Mesenchymal stem cell (in vitro differentiated cells and primary cell): Measurements from ENCODE around the gene PKD1L1.

Experiments used
- DNase-seq: peaks from one replicate; pipeline ENCODE4 v3.0.0-alpha.2; 2013
- H2AFZ ChIP-seq: one replicate; pipeline ENCODE4 v1.6.1; 2013; ENCODE audit warnings: low read depth, mild to moderate bottlenecking, control low read depth, inconsistent platforms, low read length, moderate library complexity
- H2AK5ac ChIP-seq: 2 replicates; pipeline ENCODE4 v1.6.1; 2013; ENCODE audit warnings: low read length, moderate library complexity, mild to moderate bottlenecking, inconsistent platforms; ENCODE audit not compliant: severe bottlenecking
- H2BK120ac ChIP-seq: one replicate; pipeline ENCODE4 v1.6.1; 2013; ENCODE audit warnings: low read depth, mild to moderate bottlenecking, inconsistent platforms, low read length, moderate library complexity
- H2BK12ac ChIP-seq, 2 experiments: one replicate each; pipeline ENCODE4 v1.6.1; 2013; ENCODE audit warnings: inconsistent platforms in 2 of 2, low read length in 2 of 2, mild to moderate bottlenecking in 2 of 2, moderate library complexity in 2 of 2, control low read depth in 1 of 2
- H2BK15ac ChIP-seq: one replicate; pipeline ENCODE4 v1.6.1; 2013; ENCODE audit warnings: mild to moderate bottlenecking, low read depth, inconsistent platforms; ENCODE audit not compliant: poor library complexity, severe bottlenecking
- H2BK5ac ChIP-seq: 2 replicates; pipeline ENCODE4 v1.6.1; 2013; ENCODE audit warnings: low read depth, mild to moderate bottlenecking, low read length, control low read depth, inconsistent platforms; ENCODE audit not compliant: poor library complexity, severe bottlenecking
- H3K14ac ChIP-seq, 2 experiments: one replicate each; pipeline ENCODE4 v1.6.1; 2013; ENCODE audit warnings: inconsistent platforms in 2 of 2, low read length in 2 of 2, control low read depth in 1 of 2, mild to moderate bottlenecking in 1 of 2, moderate library complexity in 1 of 2
- H3K18ac ChIP-seq, 2 experiments: one replicate each; pipeline ENCODE4 v1.6.1; 2013; ENCODE audit warnings: inconsistent platforms in 2 of 2, low read length in 2 of 2, control low read depth in 1 of 2, low read depth in 1 of 2, mild to moderate bottlenecking in 1 of 2
- H3K23ac ChIP-seq, 2 experiments: one replicate each; pipeline ENCODE4 v1.6.1; 2013; ENCODE audit warnings: inconsistent platforms in 2 of 2, low read length in 2 of 2, mild to moderate bottlenecking in 2 of 2, moderate library complexity in 2 of 2, control low read depth in 1 of 2
- H3K27ac ChIP-seq: 2 replicates; pipeline ENCODE4 v1.5.1; 2013; ENCODE audit warnings: mild to moderate bottlenecking, moderate library complexity, low read length, control low read depth, inconsistent platforms; ENCODE audit not compliant: poor library complexity, severe bottlenecking
- H3K27me3 ChIP-seq, 2 experiments: 2 replicates each; pipeline versions ENCODE4 v1.6.1 to v1.7.0; 2013; ENCODE audit warnings: low read length in 2 of 2, mild to moderate bottlenecking in 2 of 2, moderate library complexity in 2 of 2, control low read depth in 1 of 2, inconsistent platforms in 1 of 2; ENCODE audit not compliant: control insufficient read depth in 1 of 2, insufficient read depth in 1 of 2
- H3K36me3 ChIP-seq, 2 experiments: 2 replicates each; pipeline versions ENCODE4 v1.6.1 to v1.7.0; 2013; ENCODE audit warnings: low read length in 2 of 2, control low read depth in 1 of 2, inconsistent platforms in 1 of 2, low read depth in 1 of 2, mild to moderate bottlenecking in 1 of 2; ENCODE audit not compliant: insufficient read depth in 2 of 2, control insufficient read depth in 1 of 2
- H3K4ac ChIP-seq, 2 experiments: one replicate each; pipeline ENCODE4 v1.6.1; 2013; ENCODE audit warnings: inconsistent platforms in 2 of 2, low read length in 2 of 2, mild to moderate bottlenecking in 2 of 2, moderate library complexity in 2 of 2, control low read depth in 1 of 2, low read depth in 1 of 2
- H3K4me1 ChIP-seq: 2 replicates; pipeline ENCODE4 v1.6.1; 2013; ENCODE audit warnings: low read depth, low read length, control low read depth; ENCODE audit not compliant: control insufficient read depth, insufficient read depth
- H3K4me2 ChIP-seq: 2 replicates; pipeline ENCODE4 v1.6.1; 2013; ENCODE audit warnings: low read length, mild to moderate bottlenecking, inconsistent platforms; ENCODE audit not compliant: poor library complexity, severe bottlenecking
- H3K4me3 ChIP-seq, 2 experiments: 2 replicates each; pipeline versions ENCODE4 v1.5.1 to v1.7.0; 2013; ENCODE audit warnings: low read length in 2 of 2, mild to moderate bottlenecking in 2 of 2, control low read depth in 1 of 2, low read depth in 1 of 2; ENCODE audit not compliant: insufficient read depth in 1 of 2
- H3K79me1 ChIP-seq: replicated peaks from 2 replicates; pipeline ENCODE4 v1.6.1; 2013; ENCODE audit warnings: mild to moderate bottlenecking, control low read depth, low read length, inconsistent platforms; ENCODE audit not compliant: poor library complexity, severe bottlenecking
- H3K9ac ChIP-seq: 2 replicates; pipeline ENCODE4 v1.7.0; 2013; ENCODE audit warnings: mild to moderate bottlenecking, low read length, moderate library complexity
- H3K9me3 ChIP-seq: 2 replicates; pipeline ENCODE4 v1.7.0; 2013; ENCODE audit warnings: mild to moderate bottlenecking, low read length; ENCODE audit not compliant: control insufficient read depth
- H4K8ac ChIP-seq: one replicate; pipeline ENCODE4 v1.6.1; 2013; ENCODE audit warnings: inconsistent platforms, mild to moderate bottlenecking, low read length, moderate library complexity
- H4K91ac ChIP-seq: one replicate; pipeline ENCODE4 v1.6.1; 2013; ENCODE audit warnings: mild to moderate bottlenecking, low read length, inconsistent platforms
- WGBS: methylation state at CpG from one replicate; pipeline ENCODE4 v1.1.7; 2013; ENCODE audit warnings: mixed read lengths; 5-methylcytosine and 5-hydroxymethylcytosine counted together

Gene PKD1L1

DNA sequence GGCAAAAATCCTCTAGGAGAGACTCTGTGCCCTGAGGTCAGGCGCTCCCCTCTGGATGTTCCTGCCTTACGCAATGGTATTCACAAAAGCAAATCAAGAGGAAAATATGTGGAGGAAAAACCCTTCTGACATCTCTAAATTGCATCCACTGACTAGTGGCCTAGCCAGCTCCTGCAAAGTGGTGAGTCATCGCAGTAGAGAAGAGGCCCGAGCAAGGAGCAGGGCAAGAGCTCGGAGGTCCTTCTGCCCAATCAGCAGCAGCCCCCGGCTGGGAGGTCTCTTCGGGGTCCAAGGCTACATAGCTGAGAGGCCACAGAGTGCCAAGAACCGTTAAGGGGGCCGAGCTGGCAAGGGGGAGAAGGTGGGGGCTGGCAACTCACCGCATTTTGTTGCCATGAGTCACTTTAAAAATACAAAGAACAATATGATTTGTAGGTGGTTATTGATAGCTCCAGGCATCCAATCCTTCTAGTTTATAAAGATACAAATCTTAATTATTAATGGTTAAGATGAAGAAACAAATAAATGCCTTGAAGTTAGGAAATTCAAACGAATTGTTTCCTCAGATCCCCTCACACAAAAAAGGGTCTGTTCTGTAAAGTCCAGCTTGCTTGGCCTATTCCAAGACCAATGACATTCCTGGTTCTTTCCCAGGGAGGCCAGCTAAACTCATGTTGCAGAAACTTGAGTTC lies 161.6 kb downstream of the PKD1L1 start:
- peak overlapping the region in 1 of 2 experiments; percentile 64 for H2BK12ac ChIP-seq
- no peak overlapping the region for H4K8ac ChIP-seq
- H2BK120ac ChIP-seq: peak overlapping the region; percentile 98
- no peak overlapping the region for H3K23ac ChIP-seq
- DNase-seq: peak; percentile 99
- peaks cover 13% of the 10 kb centered on the region for H3K4me1 ChIP-seq
- peak overlapping the region; percentile 89 to 100 for H3K4ac ChIP-seq
- peak overlapping the region; percentile 100 for H3K27ac ChIP-seq
- no peaks in the 10 kb centered on the region for H3K27me3 ChIP-seq
- peak overlapping the region; percentile 72 to 99 for H3K18ac ChIP-seq
- H3K4me2 ChIP-seq: no peak overlapping the region
- no peak overlapping the region for H2BK15ac ChIP-seq
- H3K79me1 ChIP-seq: no peaks in the 10 kb centered on the region
- WGBS: under 1% methylated on average over 10 of the region's 11 CpGs
- peak overlapping the region in 1 of 2 experiments; percentile 5 for H3K4me3 ChIP-seq
- peak overlapping the region; percentile 25 for H3K9ac ChIP-seq
- no peak overlapping the region for H3K14ac ChIP-seq
- H2AFZ ChIP-seq: no peak overlapping the region
- peak overlapping the region; percentile 100 for H2AK5ac ChIP-seq
- H4K91ac ChIP-seq: peak overlapping the region; percentile 92
- H2BK5ac ChIP-seq: peak overlapping the region; percentile 100
- H3K36me3 ChIP-seq: no peaks in the 10 kb centered on the region
- H3K9me3 ChIP-seq: no peaks in the 10 kb centered on the region

DNA sequence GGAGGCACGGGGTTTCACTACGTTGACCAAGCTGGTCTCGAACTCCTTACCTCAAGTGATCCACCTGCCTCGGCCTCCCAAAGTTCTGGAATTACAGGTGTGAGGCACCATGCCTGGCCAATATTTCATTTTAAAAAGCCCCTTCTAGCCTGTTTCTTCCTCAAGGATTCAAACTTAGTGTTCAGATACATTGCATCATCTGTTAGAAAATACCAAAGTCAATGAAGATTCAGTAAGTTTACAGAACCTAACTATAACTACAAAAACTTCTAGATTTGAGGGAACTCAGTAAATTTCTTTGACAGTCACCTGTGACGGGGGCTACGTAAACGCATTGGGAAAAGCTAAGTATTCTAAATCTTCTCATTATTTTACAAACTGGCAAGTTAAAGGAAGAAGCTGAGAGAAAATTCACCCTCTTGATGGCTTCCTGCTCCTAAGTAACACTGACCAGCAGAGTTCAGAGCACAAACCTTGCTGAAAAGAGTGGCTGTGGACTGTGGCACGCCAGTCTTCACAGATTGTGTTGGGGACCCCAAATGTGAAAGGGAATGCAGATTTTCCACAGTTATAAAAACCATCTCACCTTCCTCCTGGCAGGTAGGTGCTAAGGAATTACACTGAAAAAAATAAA lies 162.2 kb downstream of the PKD1L1 start:
- Histone ChIP-seq H3K4me3 (peak overlapping the region in 1 of 2 experiments; percentile 5), H3K9me3 (no peaks in the 10 kb centered on the region), H3K14ac (peak overlapping the region in 1 of 2 experiments; percentile 22), H2BK5ac (peak overlapping the region; percentile 100), H2AK5ac (peak overlapping the region; percentile 100), H2BK12ac (peak overlapping the region; percentile 98 to 100), H3K4me2 (no peak overlapping the region), H2AFZ (no peak overlapping the region), H3K36me3 (no peaks in the 10 kb centered on the region), H3K4me1 (peaks cover 13% of the 10 kb centered on the region), H3K9ac (peak overlapping the region; percentile 25), H3K18ac (peak overlapping the region; percentile 99), H2BK120ac (peak overlapping the region; percentile 96), H4K91ac (peak overlapping the region; percentile 98), H3K4ac (peak overlapping the region; percentile 88 to 100), H4K8ac (peak overlapping the region; percentile 81), H3K27me3 (no peaks in the 10 kb centered on the region), H3K27ac (peak overlapping the region; percentile 100), H3K23ac (no peak overlapping the region), H2BK15ac (no peak overlapping the region), H3K79me1 (no peaks in the 10 kb centered on the region)
- no peak for DNase-seq
- 89% methylated on average over 4 of the region's 8 CpGs for WGBS

DNA sequence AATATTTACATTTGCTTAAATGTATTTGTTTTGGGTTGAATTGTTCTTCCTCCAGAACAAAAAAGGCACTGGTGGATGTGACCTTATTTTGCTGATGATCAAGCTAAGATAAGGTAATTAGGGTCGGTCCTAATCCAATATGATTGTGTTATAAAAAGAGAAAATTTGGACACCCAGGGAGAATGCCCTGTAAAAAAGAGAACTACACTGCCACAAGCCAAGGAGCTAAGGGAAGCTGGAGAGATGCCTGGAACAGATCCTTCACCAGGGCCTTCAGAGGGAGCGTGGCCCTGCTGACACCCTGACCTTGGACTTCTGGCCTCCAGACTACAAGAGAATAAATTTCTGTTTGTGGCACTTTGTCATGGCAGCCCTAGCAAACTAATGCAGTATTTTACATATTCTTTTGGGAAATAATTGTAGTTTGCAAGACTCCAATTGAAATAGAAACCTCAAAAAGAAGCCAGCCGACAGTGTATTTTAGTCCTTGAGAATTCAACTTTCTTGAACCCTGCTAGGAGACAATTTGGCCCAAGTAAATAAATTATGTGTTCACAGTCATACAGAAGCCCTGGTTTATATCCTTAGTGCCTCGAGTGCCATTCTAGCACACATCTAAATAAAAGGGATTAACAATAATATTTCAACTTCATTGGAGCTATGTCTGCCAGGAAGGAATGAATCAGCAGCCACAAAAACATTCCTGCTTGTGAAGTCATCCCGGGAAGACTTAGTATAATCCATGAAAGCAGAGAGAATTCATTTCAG lies 164.6 kb downstream of the PKD1L1 start:
- Histone ChIP-seq H3K9me3 (no peaks in the 10 kb centered on the region), H3K4me3 (peak overlapping the region in 1 of 2 experiments; percentile 15), H3K14ac (no peak overlapping the region), H3K23ac (no peak overlapping the region), H3K4me2 (no peak overlapping the region), H3K4me1 (peaks cover 13% of the 10 kb centered on the region), H2AFZ (no peak overlapping the region), H2BK5ac (peak overlapping the region; percentile 98), H3K27me3 (no peaks in the 10 kb centered on the region), H3K27ac (peak overlapping the region; percentile 100), H2AK5ac (peak overlapping the region; percentile 99), H2BK12ac (peak overlapping the region in 1 of 2 experiments; percentile 96), H3K36me3 (no peaks in the 10 kb centered on the region), H4K91ac (peak overlapping the region; percentile 94), H3K9ac (peak overlapping the region; percentile 76), H3K18ac (peak overlapping the region; percentile 48 to 64), H4K8ac (peak overlapping the region; percentile 91), H3K4ac (peak overlapping the region; percentile 91 to 99), H2BK15ac (no peak overlapping the region), H3K79me1 (no peaks in the 10 kb centered on the region), H2BK120ac (peak overlapping the region; percentile 98)
- DNase-seq: peak; percentile 98
- 9% methylated on average over 3 of the region's 5 CpGs for WGBS
